Measurements from ENCODE around the gene RIPPLY3. TPM values are rescaled to one million over a fixed set of nuclear protein-coding genes. Genes with fewer than 3 reads are reported as not detected.

RIPPLY3 gene
- total RNA-seq, 4 donors from 2014 or later, result not detected

GRCh38 chr21:37061926-37062592 is 55.6 kb downstream of the RIPPLY3 start:
- H3K27me3 ChIP-seq, result no peaks in the 10 kb centered on the region
- TF ChIP-seq POLR2A (IDR thresholded peaks at IDR 0.05) (no peak), CTCF (IDR thresholded peaks at IDR 0.05 in 4 of 5, conservative IDR thresholded peaks at IDR 0.05 in 1 of 5) (no peak)
- peaks cover 0 to 19% of the 10 kb centered on the region in 2 donors for H3K36me3 ChIP-seq
- ATAC-seq (no peak), DNase-seq (no peak)
- in situ Hi-C loops (cut with MboI; ENCODE audit: low sequenced_read_pairs in 4 of 4), result no loop called here
- intact Hi-C loops (cut with DNase I; ENCODE audit: low total_unique reads), result no loop called here
- no peak overlapping the region for H3K4me3 ChIP-seq
- no peak overlapping the region for H3K27ac ChIP-seq
- no peaks in the 10 kb centered on the region for H3K4me1 ChIP-seq
- H3K9me3 ChIP-seq, result no peaks in the 10 kb centered on the region

GRCh38 chr21:37062593-37062935 is 56.1 kb downstream of the RIPPLY3 start:
- no peaks in the 10 kb centered on the region for H3K9me3 ChIP-seq
- TF ChIP-seq CTCF (IDR thresholded peaks at IDR 0.05 in 4 of 5, conservative IDR thresholded peaks at IDR 0.05 in 1 of 5) (no peak), POLR2A (IDR thresholded peaks at IDR 0.05) (no peak)
- in situ Hi-C loops (cut with MboI; ENCODE audit: low sequenced_read_pairs in 4 of 4) (no loop called here), intact Hi-C loops (cut with DNase I; ENCODE audit: low total_unique reads) (no loop called here)
- no peaks in the 10 kb centered on the region for H3K27me3 ChIP-seq
- H3K36me3 ChIP-seq, result peaks cover 0 to 24% of the 10 kb centered on the region in 2 donors
- DNase-seq (no peak), ATAC-seq (no peak)
- H3K4me1 ChIP-seq, result no peaks in the 10 kb centered on the region
- H3K4me3 ChIP-seq, result no peak overlapping the region
- H3K27ac ChIP-seq, result no peak overlapping the region

- H3K27ac ChIP-seq, result no peak overlapping the region
- peaks cover 0 to 25% of the 10 kb centered on the region in 2 donors for H3K36me3 ChIP-seq
- no peak for ATAC-seq
- no peak overlapping the region for H3K4me3 ChIP-seq
- intact Hi-C loops (cut with DNase I; ENCODE audit: low total_unique reads) (no loop called here), in situ Hi-C loops (cut with MboI; ENCODE audit: low sequenced_read_pairs in 4 of 4) (no loop called here)
- TF ChIP-seq POLR2A (IDR thresholded peaks at IDR 0.05) (no peak), CTCF (IDR thresholded peaks at IDR 0.05 in 4 of 5, conservative IDR thresholded peaks at IDR 0.05 in 1 of 5) (no peak)
- H3K4me1 ChIP-seq, result no peaks in the 10 kb centered on the region
- no peaks in the 10 kb centered on the region for H3K27me3 ChIP-seq
- H3K9me3 ChIP-seq, result no peaks in the 10 kb centered on the region
- no peak for DNase-seq
These were observed 56.9 kb downstream of the RIPPLY3 start for GRCh38 chr21:37063433-37063832.

- H3K27ac ChIP-seq, result no peak overlapping the region
- H3K27me3 ChIP-seq, result no peaks in the 10 kb centered on the region
- no peak for TF ChIP-seq POLR2A (IDR thresholded peaks at IDR 0.05)
- no peak for TF ChIP-seq CTCF (IDR thresholded peaks at IDR 0.05 in 4 of 5, conservative IDR thresholded peaks at IDR 0.05 in 1 of 5)
- intact Hi-C loops (cut with DNase I; ENCODE audit: low total_unique reads), result loop anchor here (5.0 kb wide), 1 partner anchor 73 kb away; no protein-coding TSS in a partner anchor
- ATAC-seq, result no peak
- DNase-seq, result no peak
- no peaks in the 10 kb centered on the region for H3K4me1 ChIP-seq
- H3K4me3 ChIP-seq, result no peak overlapping the region
- no peaks in the 10 kb centered on the region for H3K9me3 ChIP-seq
- H3K36me3 ChIP-seq, result peaks cover 0 to 39% of the 10 kb centered on the region in 2 donors
- in situ Hi-C loops (cut with MboI; ENCODE audit: low sequenced_read_pairs in 4 of 4), result no loop called here
These were observed 58.3 kb downstream of the RIPPLY3 start for GRCh38 chr21:37064841-37065240.
